ENCODE results near the gene MUSTN1.
A peak's percentile ranks its signal among the peaks of the same experiment; 100 is the strongest.

Gene MUSTN1

GRCh38 chr3:52831500-52832301 is 3.1 kb downstream of the MUSTN1 start:
- DNase-seq: no peak

- DNase-seq: no peak
Observed at GRCh38 chr3:52830535-52831258, 4.1 kb downstream of the MUSTN1 start, which contains the start of gene ITIH4. ITIH4 (minus strand) TSS chr3:52830672; CDS start chr3:52830642, 30 bp downstream.

- DNase-seq: no peak
Observed at GRCh38 chr3:52829906-52830463, 4.8 kb downstream of the MUSTN1 start.

GRCh38 chr3:52829482-52829881 is 5.3 kb downstream of the MUSTN1 start:
- no peak for DNase-seq

GRCh38 chr3:52827866-52828376 is 6.9 kb downstream of the MUSTN1 start:
- DNase-seq: no peak

- DNase-seq: no peak
Observed at GRCh38 chr3:52827441-52827840, 7.4 kb downstream of the MUSTN1 start.

- no peak for DNase-seq
Observed at GRCh38 chr3:52824037-52824436, 10.8 kb downstream of the MUSTN1 start.

- DNase-seq: no peak
Observed at GRCh38 chr3:52822363-52822762, 12.5 kb downstream of the MUSTN1 start.

- peak; percentile 60 for DNase-seq
Observed at GRCh38 chr3:52820736-52821135, 14.1 kb downstream of the MUSTN1 start.

GRCh38 chr3:52819936-52820335 is 14.9 kb downstream of the MUSTN1 start:
- no peak for DNase-seq

- DNase-seq: no peak
Observed at GRCh38 chr3:52817860-52818259, 17.0 kb downstream of the MUSTN1 start.

GRCh38 chr3:52817221-52817620 is 17.6 kb downstream of the MUSTN1 start:
- DNase-seq: no peak

GRCh38 chr3:52816654-52817053 is 18.2 kb downstream of the MUSTN1 start:
- no peak for DNase-seq

- DNase-seq: no peak
Observed at GRCh38 chr3:52816199-52816598, 18.6 kb downstream of the MUSTN1 start.

- DNase-seq: no peak
Observed at GRCh38 chr3:52813810-52814209, 21.0 kb downstream of the MUSTN1 start.

GRCh38 chr3:52811452-52812011 is 23.3 kb downstream of the MUSTN1 start:
- no peak for DNase-seq

GRCh38 chr3:52810923-52811322 is 23.9 kb downstream of the MUSTN1 start:
- no peak for DNase-seq

- DNase-seq: no peak
Observed at GRCh38 chr3:52809662-52810377, 25.0 kb downstream of the MUSTN1 start.

- DNase-seq: no peak
Observed at GRCh38 chr3:52809149-52809548, 25.7 kb downstream of the MUSTN1 start.

- no peak for DNase-seq
Observed at GRCh38 chr3:52805270-52806039, 29.4 kb downstream of the MUSTN1 start.

- no peak for DNase-seq
Observed at GRCh38 chr3:52801839-52802238, 33.0 kb downstream of the MUSTN1 start.

- no peak for DNase-seq
Observed at GRCh38 chr3:52800079-52800478, 34.7 kb downstream of the MUSTN1 start.

All from RPMI8226 (cell line).